HL-60 (cell line): Measurements from ENCODE around the gene ABCC11.

ENCODE experiments used
- DNase-seq, 2 experiments: peaks; one replicate each; pipeline ENCODE4 v3.0.0-alpha.2; 2010 to 2020; ENCODE audit warnings: low read depth in 1 of 2, low spot score in 1 of 2
- H3K27ac ChIP-seq: fragments of 250-450 bp; sonication (Bioruptor Pico); replicated peaks from 2 replicates; pipeline ENCODE4 v1.5.1; 2020; ENCODE audit warnings: mild to moderate bottlenecking, moderate library complexity
- H3K27me3 ChIP-seq: fragments of 250-450 bp; sonication (Bioruptor Pico); 2 replicates; pipeline ENCODE4 v1.5.1; 2021; ENCODE audit warnings: mild to moderate bottlenecking, moderate library complexity; ENCODE audit not compliant: insufficient read depth, poor library complexity, severe bottlenecking
- H3K4me3 ChIP-seq: replicated peaks from 2 replicates; pipeline ENCODE4 v1.5.1; 2011; ENCODE audit warnings: mild to moderate bottlenecking, control low read depth, low read length; ENCODE audit not compliant: insufficient read depth
- GABPA ChIP-seq: IDR thresholded peaks from 2 replicates; pipeline ENCODE4 v1.6.1; 2012; ENCODE audit warnings: low read depth
- POLR2AphosphoS5 ChIP-seq: IDR thresholded peaks from 2 replicates; pipeline ENCODE4 v1.6.1; 2012; ENCODE audit warnings: low read depth
- SPI1 ChIP-seq: IDR thresholded peaks from 2 replicates; pipeline ENCODE4 v1.6.1; 2012; ENCODE audit warnings: low read depth, mild to moderate bottlenecking, borderline replicate concordance
- TF ChIP-seq, protein P1 (sequence below): IDR thresholded peaks from one replicate; pipeline ENCODE4 v1.5.1; 2011; ENCODE audit warnings: low read length, control low read depth, inconsistent platforms; ENCODE audit not compliant: insufficient read depth
- TF ChIP-seq, protein P2 (sequence below): IDR thresholded peaks from 2 replicates; pipeline ENCODE4 v1.6.1; 2012; ENCODE audit warnings: low read depth; ENCODE audit not compliant: insufficient replicate concordance

ABCC11 gene

DNA sequence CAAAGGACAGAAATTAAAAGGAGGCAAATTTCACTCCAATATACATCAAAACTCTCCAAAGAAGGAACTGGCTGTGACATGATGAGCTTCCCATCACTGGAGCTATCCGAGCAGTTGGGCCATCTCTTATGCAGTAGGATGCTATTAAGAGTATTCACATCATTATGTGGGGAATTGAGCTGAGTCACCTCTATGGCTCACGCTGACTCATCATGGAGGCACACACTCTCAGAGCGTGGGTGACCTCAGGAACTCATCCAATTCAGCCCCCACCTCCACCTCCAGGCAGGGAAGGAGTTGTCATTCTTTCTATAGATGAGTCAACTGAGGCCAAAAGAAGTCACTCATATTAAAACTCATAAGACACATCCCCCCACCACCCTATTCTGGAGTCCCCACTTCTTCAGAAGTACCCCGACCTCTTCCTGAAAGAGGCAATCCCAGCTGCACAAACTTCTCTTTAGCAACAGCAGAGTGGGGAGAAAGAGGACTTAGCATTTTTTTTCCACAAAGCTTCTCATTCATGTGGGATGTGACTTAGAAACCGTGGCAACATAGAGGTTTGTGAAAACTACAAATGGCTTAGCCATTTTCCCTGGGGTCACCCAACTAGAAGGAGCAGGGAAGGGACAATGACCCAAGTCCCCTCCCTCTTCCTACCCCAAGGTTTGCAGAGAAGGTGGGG, 124.1 kb downstream of the ABCC11 start:
- no peaks in the 10 kb centered on the region for H3K27me3 ChIP-seq
- no peak overlapping the region for H3K27ac ChIP-seq
- no peak for DNase-seq
- no peak overlapping the region for H3K4me3 ChIP-seq
- TF ChIP-seq POLR2AphosphoS5: no peak
- no peak for TF ChIP-seq SPI1
- TF ChIP-seq, protein P1, sequence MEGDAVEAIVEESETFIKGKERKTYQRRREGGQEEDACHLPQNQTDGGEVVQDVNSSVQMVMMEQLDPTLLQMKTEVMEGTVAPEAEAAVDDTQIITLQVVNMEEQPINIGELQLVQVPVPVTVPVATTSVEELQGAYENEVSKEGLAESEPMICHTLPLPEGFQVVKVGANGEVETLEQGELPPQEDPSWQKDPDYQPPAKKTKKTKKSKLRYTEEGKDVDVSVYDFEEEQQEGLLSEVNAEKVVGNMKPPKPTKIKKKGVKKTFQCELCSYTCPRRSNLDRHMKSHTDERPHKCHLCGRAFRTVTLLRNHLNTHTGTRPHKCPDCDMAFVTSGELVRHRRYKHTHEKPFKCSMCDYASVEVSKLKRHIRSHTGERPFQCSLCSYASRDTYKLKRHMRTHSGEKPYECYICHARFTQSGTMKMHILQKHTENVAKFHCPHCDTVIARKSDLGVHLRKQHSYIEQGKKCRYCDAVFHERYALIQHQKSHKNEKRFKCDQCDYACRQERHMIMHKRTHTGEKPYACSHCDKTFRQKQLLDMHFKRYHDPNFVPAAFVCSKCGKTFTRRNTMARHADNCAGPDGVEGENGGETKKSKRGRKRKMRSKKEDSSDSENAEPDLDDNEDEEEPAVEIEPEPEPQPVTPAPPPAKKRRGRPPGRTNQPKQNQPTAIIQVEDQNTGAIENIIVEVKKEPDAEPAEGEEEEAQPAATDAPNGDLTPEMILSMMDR: no peak
- TF ChIP-seq, protein P2, sequence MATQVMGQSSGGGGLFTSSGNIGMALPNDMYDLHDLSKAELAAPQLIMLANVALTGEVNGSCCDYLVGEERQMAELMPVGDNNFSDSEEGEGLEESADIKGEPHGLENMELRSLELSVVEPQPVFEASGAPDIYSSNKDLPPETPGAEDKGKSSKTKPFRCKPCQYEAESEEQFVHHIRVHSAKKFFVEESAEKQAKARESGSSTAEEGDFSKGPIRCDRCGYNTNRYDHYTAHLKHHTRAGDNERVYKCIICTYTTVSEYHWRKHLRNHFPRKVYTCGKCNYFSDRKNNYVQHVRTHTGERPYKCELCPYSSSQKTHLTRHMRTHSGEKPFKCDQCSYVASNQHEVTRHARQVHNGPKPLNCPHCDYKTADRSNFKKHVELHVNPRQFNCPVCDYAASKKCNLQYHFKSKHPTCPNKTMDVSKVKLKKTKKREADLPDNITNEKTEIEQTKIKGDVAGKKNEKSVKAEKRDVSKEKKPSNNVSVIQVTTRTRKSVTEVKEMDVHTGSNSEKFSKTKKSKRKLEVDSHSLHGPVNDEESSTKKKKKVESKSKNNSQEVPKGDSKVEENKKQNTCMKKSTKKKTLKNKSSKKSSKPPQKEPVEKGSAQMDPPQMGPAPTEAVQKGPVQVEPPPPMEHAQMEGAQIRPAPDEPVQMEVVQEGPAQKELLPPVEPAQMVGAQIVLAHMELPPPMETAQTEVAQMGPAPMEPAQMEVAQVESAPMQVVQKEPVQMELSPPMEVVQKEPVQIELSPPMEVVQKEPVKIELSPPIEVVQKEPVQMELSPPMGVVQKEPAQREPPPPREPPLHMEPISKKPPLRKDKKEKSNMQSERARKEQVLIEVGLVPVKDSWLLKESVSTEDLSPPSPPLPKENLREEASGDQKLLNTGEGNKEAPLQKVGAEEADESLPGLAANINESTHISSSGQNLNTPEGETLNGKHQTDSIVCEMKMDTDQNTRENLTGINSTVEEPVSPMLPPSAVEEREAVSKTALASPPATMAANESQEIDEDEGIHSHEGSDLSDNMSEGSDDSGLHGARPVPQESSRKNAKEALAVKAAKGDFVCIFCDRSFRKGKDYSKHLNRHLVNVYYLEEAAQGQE: no peak
- no peak for TF ChIP-seq GABPA

DNA sequence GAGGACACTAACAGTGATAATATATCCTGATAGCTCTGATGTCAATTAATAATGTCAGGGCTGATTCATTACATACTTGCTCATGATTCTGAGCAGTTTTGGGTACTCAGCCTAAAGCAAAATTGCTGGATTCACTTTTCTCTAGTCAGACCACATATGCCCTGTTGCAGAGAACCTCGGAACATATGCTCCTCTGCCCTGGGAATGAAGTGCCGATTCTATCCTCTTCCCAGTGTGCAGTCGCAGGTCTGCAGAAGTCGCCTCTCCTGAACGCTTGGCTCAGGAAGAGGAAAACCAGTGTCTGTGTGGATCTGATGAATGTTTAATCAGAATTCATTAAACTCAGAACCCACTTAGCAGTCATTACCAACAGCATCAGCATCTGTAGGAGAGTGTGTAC, 126.1 kb downstream of the ABCC11 start:
- Histone ChIP-seq H3K27ac (no peak overlapping the region), H3K27me3 (no peaks in the 10 kb centered on the region), H3K4me3 (no peak overlapping the region)
- no peak for DNase-seq
- no peak for TF ChIP-seq SPI1
- no peak for TF ChIP-seq POLR2AphosphoS5
- TF ChIP-seq, protein P2: no peak
- TF ChIP-seq, protein P1: no peak
- no peak for TF ChIP-seq GABPA

DNA sequence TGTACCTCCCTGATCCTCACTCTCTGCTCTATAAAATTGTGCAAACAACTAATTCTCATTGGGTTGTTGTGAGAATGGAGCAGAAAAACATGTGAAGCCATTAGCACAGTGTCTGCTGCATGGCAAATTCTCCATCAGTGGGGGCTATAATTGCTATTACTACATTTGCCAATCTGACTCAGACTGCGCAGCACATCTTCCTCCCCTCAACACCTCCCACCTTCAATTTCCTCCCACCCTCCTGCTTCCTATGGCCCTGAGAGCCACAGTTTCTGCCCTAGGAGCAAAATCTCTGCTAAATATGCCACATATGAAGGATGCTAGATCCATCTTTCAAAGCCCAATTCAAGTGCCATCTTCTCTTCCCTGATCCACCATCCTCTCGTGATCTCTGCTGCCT, 128.5 kb downstream of the ABCC11 start:
- Histone ChIP-seq H3K4me3 (no peak overlapping the region), H3K27ac (no peak overlapping the region), H3K27me3 (no peaks in the 10 kb centered on the region)
- TF ChIP-seq SPI1: no peak
- TF ChIP-seq GABPA: no peak
- TF ChIP-seq, protein P2: no peak
- TF ChIP-seq POLR2AphosphoS5: no peak
- TF ChIP-seq, protein P1: no peak
- no peak for DNase-seq
